HL-60 (cell line): ENCODE measurements around the gene BCCIP.

ENCODE experiments used
- DNase-seq, 2 experiments: peaks; one replicate each; pipeline ENCODE4 v3.0.0-alpha.2; 2010 to 2020; ENCODE audit warnings: low read depth in 1 of 2, low spot score in 1 of 2
- H3K27ac ChIP-seq: fragments of 250-450 bp; sonication (Bioruptor Pico); replicated peaks from 2 replicates; pipeline ENCODE4 v1.5.1; 2020; ENCODE audit warnings: mild to moderate bottlenecking, moderate library complexity
- H3K27me3 ChIP-seq: fragments of 250-450 bp; sonication (Bioruptor Pico); 2 replicates; pipeline ENCODE4 v1.5.1; 2021; ENCODE audit warnings: mild to moderate bottlenecking, moderate library complexity; ENCODE audit not compliant: insufficient read depth, poor library complexity, severe bottlenecking
- H3K4me3 ChIP-seq: replicated peaks from 2 replicates; pipeline ENCODE4 v1.5.1; 2011; ENCODE audit warnings: mild to moderate bottlenecking, control low read depth, low read length; ENCODE audit not compliant: insufficient read depth
- GABPA ChIP-seq: IDR thresholded peaks from 2 replicates; pipeline ENCODE4 v1.6.1; 2012; ENCODE audit warnings: low read depth
- POLR2AphosphoS5 ChIP-seq: IDR thresholded peaks from 2 replicates; pipeline ENCODE4 v1.6.1; 2012; ENCODE audit warnings: low read depth
- SPI1 ChIP-seq: IDR thresholded peaks from 2 replicates; pipeline ENCODE4 v1.6.1; 2012; ENCODE audit warnings: low read depth, mild to moderate bottlenecking, borderline replicate concordance
- long read RNA-seq: library from polyadenylated mRNA; unstranded; transcript quantifications from one replicate; pipeline ENCODE4 v2.0.0, GENCODE V29; 2020
- TF ChIP-seq, protein P1 (sequence below): IDR thresholded peaks from 2 replicates; pipeline ENCODE4 v1.6.1; 2012; ENCODE audit warnings: low read depth; ENCODE audit not compliant: insufficient replicate concordance
- TF ChIP-seq, protein P2 (sequence below): IDR thresholded peaks from one replicate; pipeline ENCODE4 v1.5.1; 2011; ENCODE audit warnings: low read length, control low read depth, inconsistent platforms; ENCODE audit not compliant: insufficient read depth

The BCCIP gene
- long read RNA-seq, transcript BCCIP-201 (7 exons, 1,236 nt): major isoform, 87 of 222 reads
- long read RNA-seq, transcript BCCIP-203 (8 exons, 1,433 nt): minor isoform, 57 of 222 reads
- long read RNA-seq, transcript BCCIP-202 (7 exons, 2,337 nt): minor isoform, 61 of 222 reads
- long read RNA-seq, partial matches to known transcripts: 10 of 222 reads
- long read RNA-seq, other reads (novel, unspliced or antisense): 7 of 222 reads

DNA sequence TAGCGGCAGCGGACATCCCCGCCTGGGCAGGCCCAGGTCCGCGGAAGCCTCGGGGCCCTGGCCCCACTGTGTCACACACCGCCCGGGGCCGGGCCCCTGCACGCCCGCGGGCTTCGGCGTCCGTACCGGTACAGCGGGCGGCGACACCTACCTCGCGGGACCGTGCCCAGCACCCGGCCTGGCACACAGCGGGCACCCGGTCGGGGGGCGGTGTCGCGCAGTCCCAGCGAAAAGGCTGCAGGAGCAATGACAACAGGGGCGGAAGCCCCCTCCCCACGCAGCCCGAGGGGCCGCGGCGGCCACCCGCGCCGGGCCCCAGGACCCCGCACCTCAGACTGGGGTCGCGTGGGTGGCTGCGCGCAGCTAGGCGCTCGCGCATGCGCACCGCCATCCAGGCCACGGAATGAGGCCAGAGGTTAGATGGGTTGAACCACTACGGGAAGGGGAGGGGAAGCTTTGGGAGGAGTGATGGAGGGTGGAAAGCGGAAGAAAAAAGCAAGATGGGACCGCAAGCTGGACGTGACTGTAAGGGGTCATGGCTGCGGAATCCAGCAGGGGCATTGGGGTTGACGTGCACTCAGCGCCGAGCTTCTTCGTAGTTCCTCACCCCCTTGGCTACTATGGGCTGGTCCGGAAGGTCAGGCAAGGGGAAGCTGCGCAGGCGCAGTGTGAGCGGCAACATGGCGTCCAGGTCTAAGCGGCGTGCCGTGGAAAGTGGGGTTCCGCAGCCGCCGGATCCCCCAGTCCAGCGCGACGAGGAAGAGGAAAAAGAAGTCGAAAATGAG is at the start of gene BCCIP, which contains the start of gene UROS:
BCCIP (plus strand) TSS at position 669 of the 785 bp plus-strand sequence; CDS start at position 681, 12 bp downstream.
UROS (minus strand) TSS at position 381 of the 785 bp plus-strand sequence. CDS start 6,759 bp downstream, outside the sequence.
- no peaks in the 10 kb centered on the region for H3K27me3 ChIP-seq
- peak within 1 kb of the TSS; percentile 100 for H3K27ac ChIP-seq
- H3K4me3 ChIP-seq: peak within 1 kb of the TSS; percentile 70
- peak; percentile 88 to 89 for DNase-seq
- peak; percentile 78 for TF ChIP-seq POLR2AphosphoS5
- TF ChIP-seq, protein P1, sequence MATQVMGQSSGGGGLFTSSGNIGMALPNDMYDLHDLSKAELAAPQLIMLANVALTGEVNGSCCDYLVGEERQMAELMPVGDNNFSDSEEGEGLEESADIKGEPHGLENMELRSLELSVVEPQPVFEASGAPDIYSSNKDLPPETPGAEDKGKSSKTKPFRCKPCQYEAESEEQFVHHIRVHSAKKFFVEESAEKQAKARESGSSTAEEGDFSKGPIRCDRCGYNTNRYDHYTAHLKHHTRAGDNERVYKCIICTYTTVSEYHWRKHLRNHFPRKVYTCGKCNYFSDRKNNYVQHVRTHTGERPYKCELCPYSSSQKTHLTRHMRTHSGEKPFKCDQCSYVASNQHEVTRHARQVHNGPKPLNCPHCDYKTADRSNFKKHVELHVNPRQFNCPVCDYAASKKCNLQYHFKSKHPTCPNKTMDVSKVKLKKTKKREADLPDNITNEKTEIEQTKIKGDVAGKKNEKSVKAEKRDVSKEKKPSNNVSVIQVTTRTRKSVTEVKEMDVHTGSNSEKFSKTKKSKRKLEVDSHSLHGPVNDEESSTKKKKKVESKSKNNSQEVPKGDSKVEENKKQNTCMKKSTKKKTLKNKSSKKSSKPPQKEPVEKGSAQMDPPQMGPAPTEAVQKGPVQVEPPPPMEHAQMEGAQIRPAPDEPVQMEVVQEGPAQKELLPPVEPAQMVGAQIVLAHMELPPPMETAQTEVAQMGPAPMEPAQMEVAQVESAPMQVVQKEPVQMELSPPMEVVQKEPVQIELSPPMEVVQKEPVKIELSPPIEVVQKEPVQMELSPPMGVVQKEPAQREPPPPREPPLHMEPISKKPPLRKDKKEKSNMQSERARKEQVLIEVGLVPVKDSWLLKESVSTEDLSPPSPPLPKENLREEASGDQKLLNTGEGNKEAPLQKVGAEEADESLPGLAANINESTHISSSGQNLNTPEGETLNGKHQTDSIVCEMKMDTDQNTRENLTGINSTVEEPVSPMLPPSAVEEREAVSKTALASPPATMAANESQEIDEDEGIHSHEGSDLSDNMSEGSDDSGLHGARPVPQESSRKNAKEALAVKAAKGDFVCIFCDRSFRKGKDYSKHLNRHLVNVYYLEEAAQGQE: peak; percentile 45
- TF ChIP-seq GABPA: no peak

DNA sequence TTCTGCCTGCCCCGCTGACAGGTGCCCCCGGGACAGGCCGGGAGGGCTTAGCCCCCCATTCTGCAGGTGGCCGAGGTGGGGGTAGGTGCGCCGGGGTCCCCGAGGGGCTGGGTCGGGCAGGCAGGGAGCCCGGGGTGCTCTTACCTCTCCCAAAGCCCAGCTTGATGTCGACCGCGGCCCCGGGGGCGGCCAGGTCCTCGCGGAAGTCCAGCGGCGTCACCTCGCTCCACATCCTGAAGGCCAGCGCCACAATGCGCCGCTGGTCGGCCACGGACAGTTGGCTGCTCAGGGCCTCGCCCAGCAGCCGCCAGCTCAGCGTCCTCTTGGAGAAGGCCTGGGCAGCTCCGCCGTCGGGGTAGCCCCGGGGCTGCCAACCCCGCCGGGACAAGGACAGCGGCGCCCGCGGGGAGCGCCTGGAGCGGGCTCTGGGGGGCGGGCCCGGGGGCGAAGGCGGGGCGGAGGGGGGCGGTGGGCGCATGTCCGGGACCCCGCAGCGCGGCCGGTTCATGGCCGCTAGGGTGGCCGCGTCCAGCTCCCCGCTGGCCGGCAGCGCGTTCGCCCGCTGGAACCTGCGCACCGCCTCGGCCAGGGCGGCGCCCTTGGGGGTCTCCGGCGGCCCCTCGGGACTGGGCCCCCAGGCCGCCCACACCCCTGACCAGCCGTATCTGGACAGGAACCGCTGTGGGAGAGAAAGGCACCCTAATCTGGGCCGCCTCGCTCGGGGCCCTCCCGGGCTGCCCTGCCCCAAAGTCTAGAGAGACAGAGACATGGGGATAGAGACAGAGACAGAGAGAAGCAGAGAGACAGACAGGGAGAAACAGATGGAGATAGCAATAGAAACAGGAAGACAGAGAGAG is 49.4 kb upstream of the BCCIP start:
- TF ChIP-seq, protein P1: no peak
- TF ChIP-seq POLR2AphosphoS5: no peak
- TF ChIP-seq, protein P2, sequence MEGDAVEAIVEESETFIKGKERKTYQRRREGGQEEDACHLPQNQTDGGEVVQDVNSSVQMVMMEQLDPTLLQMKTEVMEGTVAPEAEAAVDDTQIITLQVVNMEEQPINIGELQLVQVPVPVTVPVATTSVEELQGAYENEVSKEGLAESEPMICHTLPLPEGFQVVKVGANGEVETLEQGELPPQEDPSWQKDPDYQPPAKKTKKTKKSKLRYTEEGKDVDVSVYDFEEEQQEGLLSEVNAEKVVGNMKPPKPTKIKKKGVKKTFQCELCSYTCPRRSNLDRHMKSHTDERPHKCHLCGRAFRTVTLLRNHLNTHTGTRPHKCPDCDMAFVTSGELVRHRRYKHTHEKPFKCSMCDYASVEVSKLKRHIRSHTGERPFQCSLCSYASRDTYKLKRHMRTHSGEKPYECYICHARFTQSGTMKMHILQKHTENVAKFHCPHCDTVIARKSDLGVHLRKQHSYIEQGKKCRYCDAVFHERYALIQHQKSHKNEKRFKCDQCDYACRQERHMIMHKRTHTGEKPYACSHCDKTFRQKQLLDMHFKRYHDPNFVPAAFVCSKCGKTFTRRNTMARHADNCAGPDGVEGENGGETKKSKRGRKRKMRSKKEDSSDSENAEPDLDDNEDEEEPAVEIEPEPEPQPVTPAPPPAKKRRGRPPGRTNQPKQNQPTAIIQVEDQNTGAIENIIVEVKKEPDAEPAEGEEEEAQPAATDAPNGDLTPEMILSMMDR: no peak
- TF ChIP-seq SPI1: no peak
- no peak for TF ChIP-seq GABPA
- Histone ChIP-seq H3K27ac (no peak overlapping the region), H3K4me3 (no peak overlapping the region), H3K27me3 (no peaks in the 10 kb centered on the region)
- no peak for DNase-seq

DNA sequence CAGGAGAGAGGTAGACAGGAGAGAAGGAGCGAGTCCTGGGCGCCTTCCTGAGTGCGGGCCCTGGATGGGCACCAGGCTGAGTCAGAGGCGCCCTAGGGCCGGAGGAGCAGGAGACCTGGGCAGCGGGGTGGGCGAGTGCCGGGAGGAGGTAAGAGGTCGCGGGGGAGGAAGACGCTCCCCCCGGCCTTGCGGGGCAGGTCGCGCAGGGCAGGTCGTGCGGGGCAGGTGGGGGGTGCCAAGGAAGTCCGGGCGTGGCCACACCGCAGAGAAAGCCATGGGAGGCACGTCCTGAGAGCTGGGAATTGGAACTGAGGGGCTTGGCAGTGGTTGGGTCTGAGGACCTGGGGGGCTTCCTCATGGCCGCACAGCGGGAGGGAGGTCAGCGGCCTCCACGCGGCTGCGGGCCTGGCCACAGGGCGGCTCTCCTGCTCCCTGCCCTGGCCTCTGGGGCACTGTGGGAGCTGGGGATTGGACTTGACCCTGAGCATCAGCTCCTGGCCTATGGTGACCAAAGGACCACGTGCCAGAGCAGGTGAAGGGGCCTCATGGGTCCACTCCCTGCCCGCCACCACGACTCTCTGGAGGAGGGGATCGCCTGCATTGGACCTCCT is 48.7 kb upstream of the BCCIP start:
- no peak for DNase-seq
- Histone ChIP-seq H3K4me3 (no peak overlapping the region), H3K27me3 (no peaks in the 10 kb centered on the region), H3K27ac (no peak overlapping the region)
- no peak for TF ChIP-seq GABPA
- TF ChIP-seq, protein P1: no peak
- TF ChIP-seq POLR2AphosphoS5: no peak
- no peak for TF ChIP-seq SPI1
